Smooth muscle cell (in vitro differentiated cells): ENCODE data around the gene C11orf71. TPM values are rescaled to one million over a fixed set of nuclear protein-coding genes. Genes with fewer than 3 reads are reported as not detected.

Experiments
- DNase-seq: peaks from one replicate; lab custom pipeline; 2025; ENCODE audit not compliant: unreplicated experiment; lab: John Stamatoyannopoulos, UW
- H2AFZ ChIP-seq: fragments of 200-600 bp; sonication (generic); 2 replicates; pipeline ENCODE4 v1.6.0; 2016; ENCODE audit warnings: antibody characterized with exemption, low read depth, mild to moderate bottlenecking
- H3F3A ChIP-seq: fragments of 200-600 bp; sonication (generic); 2 replicates; pipeline ENCODE4 v1.6.0; 2017; ENCODE audit warnings: antibody characterized with exemption, low read depth
- H3K27ac ChIP-seq: fragments of 200-600 bp; sonication (generic); 2 replicates; pipeline ENCODE4 v1.5.1; 2016; ENCODE audit warnings: low read depth, mild to moderate bottlenecking
- H3K27me3 ChIP-seq: fragments of 200-600 bp; sonication (generic); 2 replicates; pipeline ENCODE4 v1.6.1; 2016; ENCODE audit warnings: low read depth, mild to moderate bottlenecking
- H3K36me3 ChIP-seq: fragments of 200-600 bp; sonication (generic); 2 replicates; pipeline ENCODE4 v1.5.1; 2016; ENCODE audit warnings: low read depth
- H3K4me1 ChIP-seq: fragments of 200-600 bp; sonication (generic); 2 replicates; pipeline ENCODE4 v1.5.1; 2016; ENCODE audit warnings: low read depth
- H3K4me2 ChIP-seq: fragments of 200-600 bp; sonication (generic); 2 replicates; pipeline ENCODE4 v1.6.0; 2016; ENCODE audit warnings: mild to moderate bottlenecking
- H3K4me3 ChIP-seq: fragments of 200-600 bp; sonication (generic); 2 replicates; pipeline ENCODE4 v1.5.1; 2016; ENCODE audit warnings: mild to moderate bottlenecking
- H3K79me2 ChIP-seq: fragments of 200-600 bp; sonication (generic); 2 replicates; pipeline ENCODE4 v1.6.0; 2016; ENCODE audit warnings: low read depth, mild to moderate bottlenecking
- H3K9ac ChIP-seq: fragments of 200-600 bp; sonication (generic); 2 replicates; pipeline ENCODE4 v1.6.0; 2016; ENCODE audit warnings: low read depth
- H3K9me3 ChIP-seq: fragments of 200-600 bp; sonication (generic); replicated peaks from 2 replicates; pipeline ENCODE4 v1.5.1; 2016; ENCODE audit warnings: low read depth
- H4K20me1 ChIP-seq: fragments of 200-600 bp; sonication (generic); 2 replicates; pipeline ENCODE4 v1.6.0; 2016; ENCODE audit warnings: low read depth
- CTCF ChIP-seq: fragments of 200-600 bp; sonication (generic); IDR thresholded peaks from 2 replicates; pipeline ENCODE4 v1.5.1; 2017; ENCODE audit warnings: borderline replicate concordance, mild to moderate bottlenecking, antibody characterized with exemption; ENCODE audit not compliant: insufficient read depth, poor library complexity, severe bottlenecking
- WGBS: methylation state at CpG from one replicate; pipeline ENCODE4 v1.1.7; 2016; ENCODE audit warnings: low lambda C conversion rate; 5-methylcytosine and 5-hydroxymethylcytosine counted together
- polyA plus RNA-seq: library from polyadenylated mRNA; unstranded; fragments of >200 nt; fragmentation: Nextera tagmentation; extraction: Ambion mirVana; gene quantifications from 2 replicates; pipeline ENCODE4 v1.2.1, GENCODE V29; 2016
- total RNA-seq: library from RNA; depleted of rRNA; stranded (reverse); fragments of >200 nt; gene quantifications from 2 replicates; pipeline ENCODE4 v1.2.3, GENCODE V29; 2014

Gene C11orf71
- total and polyA plus RNA-seq, 2 experiments from 2014 or later, result 1.3 to 2.0 TPM

- H2AFZ ChIP-seq, result no peak overlapping the region
- no peaks in the 10 kb centered on the region for H3K27me3 ChIP-seq
- no peak overlapping the region for H3K27ac ChIP-seq
- no peaks in the 10 kb centered on the region for H3K4me1 ChIP-seq
- H3F3A ChIP-seq, result no peaks in the 10 kb centered on the region
- no peak overlapping the region for H3K4me3 ChIP-seq
- no peaks in the 10 kb centered on the region for H4K20me1 ChIP-seq
- no peak overlapping the region for H3K4me2 ChIP-seq
- TF ChIP-seq CTCF, result no peak
- peaks cover 4% of the 10 kb centered on the region for H3K36me3 ChIP-seq
- DNase-seq, result no peak
- H3K79me2 ChIP-seq, result no peaks in the 10 kb centered on the region
- WGBS, result 78% methylated on average over 1 of the region's 1 CpG
- H3K9ac ChIP-seq, result no peak overlapping the region
- no peaks in the 10 kb centered on the region for H3K9me3 ChIP-seq
Measured at GRCh38 chr11:114384487-114384886, 15.8 kb downstream of the C11orf71 start.

GRCh38 chr11:114382509-114382908, 17.8 kb downstream of the C11orf71 start:
- H3K36me3 ChIP-seq, result peaks cover 4% of the 10 kb centered on the region
- DNase-seq, result no peak
- no peaks in the 10 kb centered on the region for H3K27me3 ChIP-seq
- H3F3A ChIP-seq, result peaks cover under 1% of the 10 kb centered on the region
- H3K4me2 ChIP-seq, result no peak overlapping the region
- H3K9ac ChIP-seq, result no peak overlapping the region
- H2AFZ ChIP-seq, result no peak overlapping the region
- 99% methylated on average over 3 of the region's 3 CpGs for WGBS
- no peaks in the 10 kb centered on the region for H3K79me2 ChIP-seq
- TF ChIP-seq CTCF, result no peak
- H3K27ac ChIP-seq, result no peak overlapping the region
- H3K4me3 ChIP-seq, result no peak overlapping the region
- no peaks in the 10 kb centered on the region for H3K9me3 ChIP-seq
- H3K4me1 ChIP-seq, result no peaks in the 10 kb centered on the region
- H4K20me1 ChIP-seq, result no peaks in the 10 kb centered on the region

- Histone ChIP-seq H3K79me2 (no peaks in the 10 kb centered on the region), H2AFZ (no peak overlapping the region), H3K9ac (no peak overlapping the region), H3F3A (peaks cover 8% of the 10 kb centered on the region), H3K36me3 (peaks cover 4% of the 10 kb centered on the region), H3K27me3 (no peaks in the 10 kb centered on the region), H3K9me3 (no peaks in the 10 kb centered on the region), H3K4me2 (no peak overlapping the region), H3K4me1 (no peaks in the 10 kb centered on the region), H3K4me3 (no peak overlapping the region), H4K20me1 (no peaks in the 10 kb centered on the region), H3K27ac (no peak overlapping the region)
- WGBS, result 84% methylated on average over 5 of the region's 5 CpGs
- no peak for TF ChIP-seq CTCF
- no peak for DNase-seq
Measured at GRCh38 chr11:114379394-114380069, 20.8 kb downstream of the C11orf71 start.

GRCh38 chr11:114377612-114378267, 22.6 kb downstream of the C11orf71 start:
- H3K36me3 ChIP-seq, result peaks cover 2% of the 10 kb centered on the region
- no peaks in the 10 kb centered on the region for H3K79me2 ChIP-seq
- H3K4me3 ChIP-seq, result no peak overlapping the region
- H3K4me1 ChIP-seq, result no peaks in the 10 kb centered on the region
- H3K9me3 ChIP-seq, result no peaks in the 10 kb centered on the region
- peak overlapping the region; percentile 24 for H3K9ac ChIP-seq
- H3K27me3 ChIP-seq, result no peaks in the 10 kb centered on the region
- H3F3A ChIP-seq, result peaks cover 8% of the 10 kb centered on the region
- 44% methylated on average over 7 of the region's 7 CpGs for WGBS
- H3K27ac ChIP-seq, result peak overlapping the region; percentile 77
- no peaks in the 10 kb centered on the region for H4K20me1 ChIP-seq
- peak overlapping the region; percentile 56 for H3K4me2 ChIP-seq
- TF ChIP-seq CTCF, result no peak
- DNase-seq, result no peak
- no peak overlapping the region for H2AFZ ChIP-seq
